Ovary (tissue), 9 donors: ENCODE results near the gene STPG1. TPM values are rescaled to one million over a fixed set of nuclear protein-coding genes. Genes with fewer than 3 reads are reported as not detected.

Source experiments
- DNase-seq, 5 donors: peaks; one replicate each; pipeline ENCODE4 v3.0.0-alpha.2; 2019 to 2020
- H3K27ac ChIP-seq, 2 donors: fragments of 200-600 bp; one replicate each; pipeline versions ENCODE4 v1.5.1 to v1.8.0; 2019 to 2022
- H3K27me3 ChIP-seq: fragments of 200-600 bp; one replicate; pipeline ENCODE4 v1.8.0; 2022
- H3K36me3 ChIP-seq: fragments of 200-600 bp; sonication (generic); one replicate; pipeline ENCODE4 v1.5.1; 2019
- H3K4me1 ChIP-seq: one replicate; pipeline ENCODE4 v1.8.1; 2013; ENCODE audit warnings: mild to moderate bottlenecking, moderate library complexity; ENCODE audit not compliant: insufficient read depth
- H3K4me3 ChIP-seq: fragments of 200-600 bp; sonication (generic); one replicate; pipeline ENCODE4 v1.5.1; 2017
- H3K9me3 ChIP-seq, 2 donors: fragments of 200-600 bp in 1 of 2; sonication (generic) in 1 of 2; one replicate each; pipeline versions ENCODE4 v1.5.1 to v1.8.1; 2013 to 2019; ENCODE audit warnings: mild to moderate bottlenecking in 1 of 2, moderate library complexity in 1 of 2
- EP300 ChIP-seq: sonication (generic); formaldehyde crosslinking; IDR thresholded peaks from one replicate; pipeline ENCODE4 v1.6.1; 2017; ENCODE audit warnings: antibody characterized with exemption
- POLR2A ChIP-seq: fragments of 450-650 bp; IDR thresholded peaks from one replicate; pipeline ENCODE4 v1.6.1; 2017; ENCODE audit warnings: antibody characterized with exemption, mild to moderate bottlenecking, moderate library complexity
- WGBS, 3 donors: extraction: QIAGEN DNeasy Blood & Tissue Kit in 1 of 3; methylation state at CpG; one replicate each; pipeline versions ENCODE4 v1.1.5 to v1.1.7; 2013 to 2017; 5-methylcytosine and 5-hydroxymethylcytosine counted together
- intact Hi-C, 4 donors: fragments of 100-400 bp; cut with DNase I; formaldehyde crosslinking; loops; one replicate each; pipeline versions ENCODE4 v1.11.0 to v1.15.1; 2022 to 2023
- polyA plus RNA-seq, 2 donors: library from polyadenylated mRNA; stranded (reverse); fragments of 200-250 nt in 1 of 2; fragments of 350-450 nt in 1 of 2; fragmentation: Illumina TruSeq in 1 of 2; extraction: RNeasy Lipid Tissue Mini Kit (QIAGEN cat#74804) in 1 of 2; gene quantifications; one replicate each; pipeline ENCODE4 v1.2.3, GENCODE V29; 2013 to 2014
- total RNA-seq, 7 donors: library from RNA; depleted of rRNA in 2 of 7; stranded (reverse); fragments of >200 nt in 2 of 7; fragmentation: NEBNext Ultra II Directional in 3 of 7; extraction: Animal tissue kit (Norgen Biotek cat#: 25700) in 3 of 7; gene quantifications; one replicate each; pipeline versions ENCODE4 v1.1.0 to v1.2.4, GENCODE V29; 2016 to 2023
- TF ChIP-seq, protein P1 (sequence below), 3 donors: fragments of 450-650 bp in 2 of 3; fragments of 200-600 bp in 1 of 3; IDR thresholded peaks; one replicate each; pipeline versions ENCODE4 v1.5.1 to v1.8.0; 2016 to 2022; ENCODE audit warnings: antibody characterized with exemption in 3 of 3, mild to moderate bottlenecking in 1 of 3
- donor health status: DM: no; HTN: no; CAD: no; lungs with moderate emphysema.
- donor health status: DM: no; HTN: no; CAD: no.
- donor health status: Bipolar disorder and iron deficiency.
- donor health status: DM: yes; HTN: yes; CAD: no.
- donor health status: DM: no; HTN: no; CAD: no.
- donor health status: DM: yes; HTN: yes; CAD: no.

Gene STPG1
- total and polyA plus RNA-seq, 9 donors, result 4.5 to 12.6 (median 7.3) TPM

DNA sequence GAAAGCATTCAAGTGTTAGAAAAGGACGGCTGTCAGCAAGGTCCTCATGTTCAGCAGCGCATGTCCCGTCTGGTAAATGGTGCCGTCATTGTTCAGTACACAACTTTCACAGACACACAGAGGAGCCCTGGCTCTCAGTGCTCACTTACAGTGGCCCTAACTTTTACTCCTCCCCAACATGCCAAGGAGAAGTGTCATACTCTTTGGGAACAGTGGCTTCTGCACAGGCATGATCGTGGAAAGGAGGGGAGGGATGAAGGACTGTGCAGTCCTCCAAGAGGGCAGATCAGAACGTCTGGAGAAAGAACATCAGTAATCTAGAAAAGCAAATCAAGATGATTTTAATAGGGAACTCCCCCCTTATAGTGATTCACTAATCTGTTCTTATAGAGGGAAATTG lies 98.2 kb downstream of the STPG1 start:
- Histone ChIP-seq H3K27ac (no peak overlapping the region), H3K4me3 (no peak overlapping the region), H3K36me3 (no peaks in the 10 kb centered on the region), H3K9me3 (no peaks in the 10 kb centered on the region), H3K27me3 (no peaks in the 10 kb centered on the region), H3K4me1 (no peaks in the 10 kb centered on the region)
- WGBS, 3 donors, result 77 to 82% (median 79%) methylated on average over 6 of the region's 6 CpGs
- intact Hi-C loops, result no loop called here
- no peak for DNase-seq
- TF ChIP-seq, protein P1, sequence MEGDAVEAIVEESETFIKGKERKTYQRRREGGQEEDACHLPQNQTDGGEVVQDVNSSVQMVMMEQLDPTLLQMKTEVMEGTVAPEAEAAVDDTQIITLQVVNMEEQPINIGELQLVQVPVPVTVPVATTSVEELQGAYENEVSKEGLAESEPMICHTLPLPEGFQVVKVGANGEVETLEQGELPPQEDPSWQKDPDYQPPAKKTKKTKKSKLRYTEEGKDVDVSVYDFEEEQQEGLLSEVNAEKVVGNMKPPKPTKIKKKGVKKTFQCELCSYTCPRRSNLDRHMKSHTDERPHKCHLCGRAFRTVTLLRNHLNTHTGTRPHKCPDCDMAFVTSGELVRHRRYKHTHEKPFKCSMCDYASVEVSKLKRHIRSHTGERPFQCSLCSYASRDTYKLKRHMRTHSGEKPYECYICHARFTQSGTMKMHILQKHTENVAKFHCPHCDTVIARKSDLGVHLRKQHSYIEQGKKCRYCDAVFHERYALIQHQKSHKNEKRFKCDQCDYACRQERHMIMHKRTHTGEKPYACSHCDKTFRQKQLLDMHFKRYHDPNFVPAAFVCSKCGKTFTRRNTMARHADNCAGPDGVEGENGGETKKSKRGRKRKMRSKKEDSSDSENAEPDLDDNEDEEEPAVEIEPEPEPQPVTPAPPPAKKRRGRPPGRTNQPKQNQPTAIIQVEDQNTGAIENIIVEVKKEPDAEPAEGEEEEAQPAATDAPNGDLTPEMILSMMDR (IDR thresholded peaks at IDR 0.05), result no peak
- TF ChIP-seq EP300 (no peak), POLR2A (no peak)

DNA sequence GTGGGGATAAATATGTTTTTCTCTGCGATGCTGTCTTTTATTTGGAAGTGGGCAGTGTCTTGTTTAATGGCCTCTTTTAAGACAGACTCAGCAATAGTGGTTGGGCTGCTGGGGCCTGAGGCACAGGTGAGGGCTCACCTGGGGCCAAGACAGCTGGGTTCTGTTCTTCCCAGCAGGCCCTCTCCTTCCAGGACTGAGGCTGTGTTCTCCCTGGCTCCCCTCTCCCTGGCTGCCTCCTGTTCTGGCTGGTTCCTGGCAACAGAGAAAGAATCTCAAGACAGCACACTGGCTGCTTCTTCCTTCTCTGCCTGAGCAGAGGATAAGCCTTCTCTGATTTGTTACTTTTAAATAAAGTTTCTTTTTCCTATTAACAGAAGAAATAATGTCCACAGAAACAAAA lies 101.8 kb downstream of the STPG1 start:
- Histone ChIP-seq H3K27me3 (no peaks in the 10 kb centered on the region), H3K4me1 (no peaks in the 10 kb centered on the region), H3K36me3 (no peaks in the 10 kb centered on the region), H3K9me3 (no peaks in the 10 kb centered on the region), H3K4me3 (no peak overlapping the region), H3K27ac (no peak overlapping the region)
- WGBS, 3 donors, result 45 to 52% (median 50%) methylated on average over 1 of the region's 1 CpG
- no peak for DNase-seq
- TF ChIP-seq, protein P1 (IDR thresholded peaks at IDR 0.05), result no peak
- no peak for TF ChIP-seq EP300
- TF ChIP-seq POLR2A, result no peak
- intact Hi-C loops, result no loop called here

DNA sequence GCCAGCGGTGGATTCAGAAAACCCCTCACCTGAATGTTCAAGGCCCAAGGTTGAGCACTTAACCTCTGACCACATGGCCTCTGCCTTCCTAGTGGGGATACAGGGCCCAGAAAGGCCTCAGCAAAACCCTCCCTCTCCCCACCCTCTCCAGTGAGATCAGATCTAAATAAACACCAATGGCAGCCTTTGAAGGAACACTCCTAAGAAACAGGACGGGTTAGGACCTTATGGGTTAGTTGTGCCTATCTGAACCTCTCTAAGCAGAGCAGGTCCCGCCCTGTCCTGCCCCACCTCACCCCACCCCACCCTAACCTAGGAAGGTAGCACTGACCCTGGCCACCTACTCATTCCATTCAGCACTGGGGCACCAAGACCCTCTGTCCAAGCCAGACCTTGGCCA lies 102.3 kb downstream of the STPG1 start:
- no peak for DNase-seq
- no peak overlapping the region for H3K4me3 ChIP-seq
- no peaks in the 10 kb centered on the region for H3K9me3 ChIP-seq
- no peaks in the 10 kb centered on the region for H3K4me1 ChIP-seq
- TF ChIP-seq, protein P1 (IDR thresholded peaks at IDR 0.05), result no peak
- TF ChIP-seq EP300 (no peak), POLR2A (no peak)
- intact Hi-C loops, result no loop called here
- H3K27ac ChIP-seq, result no peak overlapping the region
- no peaks in the 10 kb centered on the region for H3K36me3 ChIP-seq
- no peaks in the 10 kb centered on the region for H3K27me3 ChIP-seq
- WGBS, 3 donors, result 84 to 95% (median 92%) methylated on average over 3 of the region's 3 CpGs

DNA sequence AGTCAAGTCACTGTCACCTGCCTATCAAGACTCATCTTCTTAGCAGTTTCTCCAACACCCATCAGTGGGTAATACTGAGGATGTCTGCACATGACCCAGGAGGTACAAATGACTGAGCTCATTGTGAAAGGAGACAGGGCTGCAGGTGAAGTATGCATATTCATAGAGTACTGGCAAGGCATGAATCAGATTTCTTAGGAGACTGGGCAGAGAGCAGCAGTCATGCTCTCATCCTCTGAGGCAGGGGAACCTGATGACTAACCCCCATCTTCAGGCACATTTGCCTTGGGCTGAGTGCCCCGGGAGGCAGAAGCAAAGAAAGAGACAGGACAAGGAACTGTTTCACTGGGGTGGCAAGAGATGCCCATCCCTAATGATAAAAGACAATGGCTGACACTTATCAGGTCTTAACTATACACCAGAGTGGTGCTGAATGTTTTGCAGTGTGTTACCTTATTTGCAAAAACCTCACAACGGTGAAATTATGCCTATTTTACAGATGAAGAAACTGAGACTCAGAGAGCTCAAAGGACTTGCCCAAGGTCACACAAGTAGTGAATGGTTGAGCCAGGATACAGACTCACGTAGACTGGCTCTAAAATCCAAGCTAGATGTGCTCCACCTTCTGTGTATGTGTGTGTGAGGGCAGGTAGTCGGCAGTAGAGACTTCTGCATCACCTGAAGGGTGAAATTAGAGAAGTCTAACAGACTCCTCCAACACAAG lies 103.7 kb downstream of the STPG1 start:
- H3K4me1 ChIP-seq, result no peaks in the 10 kb centered on the region
- no peaks in the 10 kb centered on the region for H3K36me3 ChIP-seq
- DNase-seq, result no peak
- no peaks in the 10 kb centered on the region for H3K9me3 ChIP-seq
- WGBS, 3 donors, result 85 to 89% (median 87%) methylated on average over 4 of the region's 4 CpGs
- H3K27ac ChIP-seq, result no peak overlapping the region
- H3K4me3 ChIP-seq, result no peak overlapping the region
- intact Hi-C loops, result no loop called here
- no peaks in the 10 kb centered on the region for H3K27me3 ChIP-seq
- TF ChIP-seq POLR2A, result no peak
- TF ChIP-seq, protein P1 (IDR thresholded peaks at IDR 0.05), result no peak
- TF ChIP-seq EP300, result no peak
